Measurements from ENCODE around the gene CUX1. TPM values are rescaled to one million over a fixed set of nuclear protein-coding genes. Genes with fewer than 3 reads are reported as not detected.
"Not testable (repeated sequence)": the region's sequence is repeated elsewhere in the genome, so short reads cannot be mapped to it uniquely, and the experiment has no call there.

Gene CUX1
- total and polyA plus RNA-seq, 2 donors (not counting 1 experiment from before 2014, with no cell fraction given) = 10.8 to 86.5 TPM

GRCh38 chr7:102050864-102051460 is 233.5 kb downstream of the CUX1 start:
- no peaks in the 10 kb centered on the region for H3K27me3 Mint-ChIP-seq
- H3K36me3 ChIP-seq (replicated peaks in 1 of 2; ENCODE audit: control extremely low read depth in 1 of 2, control insufficient read depth in 1 of 2, extremely low read depth in 1 of 2, insufficient read depth in 2 of 2, low read length in 1 of 2) = peaks cover 0 to 2% of the 10 kb centered on the region in 2 experiments
- CTCF ChIA-PET = interaction anchor here (0.7 kb wide), 1 partner anchor 752 kb away, joined by 4 read pairs; no protein-coding TSS in a partner anchor

GRCh38 chr7:102051736-102052135 is 234.3 kb downstream of the CUX1 start:
- not testable (repeated sequence) for H3K36me3 ChIP-seq (replicated peaks in 1 of 2; ENCODE audit: control extremely low read depth in 1 of 2, control insufficient read depth in 1 of 2, extremely low read depth in 1 of 2, insufficient read depth in 2 of 2, low read length in 1 of 2)
- CTCF ChIA-PET = interaction anchor here (0.7 kb wide), 1 partner anchor 753 kb away, joined by 4 read pairs; no protein-coding TSS in a partner anchor
- H3K79me2 ChIP-seq (ENCODE audit: control insufficient read depth, insufficient read depth, low read length) = peaks cover 18% of the 10 kb centered on the region

More at GRCh38 chr7:102050864-102051460, 233.5 kb downstream of the CUX1 start:
- H3K4me1 Mint-ChIP-seq = peaks cover 41% of the 10 kb centered on the region
- ATAC-seq (ENCODE audit: low read depth) = no peak
- DNase-seq = no peak
- Histone ChIP-seq H3K79me2 (ENCODE audit: control insufficient read depth, insufficient read depth, low read length) (peaks cover 26% of the 10 kb centered on the region), H4K20me1 (ENCODE audit: control insufficient read depth, insufficient read depth, low read length, poor library complexity, severe bottlenecking) (peaks cover 18% of the 10 kb centered on the region), H3K9ac (ENCODE audit: low read length) (no peak overlapping the region), H3K27ac (ENCODE audit: low read length in 2 of 2) (no peak overlapping the region), H3K4me1 (ENCODE audit: control insufficient read depth in 2 of 2, insufficient read depth in 2 of 2, low read length in 2 of 2) (peaks cover 0 to 2% of the 10 kb centered on the region in 2 donors), H3K4me2 (replicated peaks; ENCODE audit: low read depth, low read length, poor library complexity, severe bottlenecking) (no peak overlapping the region), H3K27me3 (replicated peaks in 1 of 4; ENCODE audit: control extremely low read depth in 1 of 4, control insufficient read depth in 3 of 4, insufficient read depth in 4 of 4, low read length in 3 of 4) (no peaks in the 10 kb centered on the region), H2AFZ (ENCODE audit: insufficient read depth, low read depth, low read length, poor library complexity, severe bottlenecking) (no peak overlapping the region), H3K9me3 (ENCODE audit: control extremely low read depth in 1 of 3, control insufficient read depth in 2 of 3, insufficient read depth in 1 of 3, low read length in 2 of 3) (peaks cover 2 to 12% (median 4%) of the 10 kb centered on the region in 3 donors), H3K4me3 (ENCODE audit: control extremely low read depth in 1 of 5, extremely low read depth in 1 of 5, insufficient read depth in 1 of 5, low read depth in 2 of 5, low read length in 4 of 5) (no peak overlapping the region)
- TF ChIP-seq EZH2 (IDR thresholded peaks at IDR 0.05; ENCODE audit: borderline replicate concordance, insufficient read depth, low read depth, low read length, poor library complexity, severe bottlenecking) (no peak), CTCF (IDR thresholded peaks at IDR 0.05) (no peak)
- POLR2A ChIA-PET = no interaction called here
- intact Hi-C loops (cut with micrococcal nuclease) = no loop called here
- no peaks in the 10 kb centered on the region for H3K9me3 Mint-ChIP-seq (ENCODE audit: insufficient read depth)
- H3K27ac Mint-ChIP-seq = no peak overlapping the region
- 91% methylated on average over 10 of the region's 13 CpGs for WGBS (ENCODE audit: insufficient coverage)
- H3K4me3 Mint-ChIP-seq = no peak overlapping the region

More at GRCh38 chr7:102051736-102052135, 234.3 kb downstream of the CUX1 start:
- H3K27ac Mint-ChIP-seq; ATAC-seq (ENCODE audit: low read depth); H3K4me2 ChIP-seq (replicated peaks; ENCODE audit: low read depth, low read length, poor library complexity, severe bottlenecking); H3K27me3 Mint-ChIP-seq; H3K9ac ChIP-seq (ENCODE audit: low read length); intact Hi-C loops (cut with micrococcal nuclease); H3K27me3 ChIP-seq (replicated peaks in 1 of 4; ENCODE audit: control extremely low read depth in 1 of 4, control insufficient read depth in 3 of 4, insufficient read depth in 4 of 4, low read length in 3 of 4); H3K9me3 Mint-ChIP-seq (ENCODE audit: insufficient read depth); H2AFZ ChIP-seq (ENCODE audit: insufficient read depth, low read depth, low read length, poor library complexity, severe bottlenecking); H3K4me1 ChIP-seq (ENCODE audit: control insufficient read depth in 2 of 2, insufficient read depth in 2 of 2, low read length in 2 of 2); H3K4me3 ChIP-seq (ENCODE audit: control extremely low read depth in 1 of 5, extremely low read depth in 1 of 5, insufficient read depth in 1 of 5, low read depth in 2 of 5, low read length in 4 of 5); H3K27ac ChIP-seq (ENCODE audit: low read length in 2 of 2); H3K4me3 Mint-ChIP-seq; DNase-seq: not testable (repeated sequence)
- WGBS (ENCODE audit: insufficient coverage) = 90% methylated on average over 5 of the region's 10 CpGs
- Histone ChIP-seq H4K20me1 (ENCODE audit: control insufficient read depth, insufficient read depth, low read length, poor library complexity, severe bottlenecking) (peaks cover 17% of the 10 kb centered on the region), H3K9me3 (ENCODE audit: control extremely low read depth in 1 of 3, control insufficient read depth in 2 of 3, insufficient read depth in 1 of 3, low read length in 2 of 3) (peaks cover 2 to 12% (median 4%) of the 10 kb centered on the region in 3 donors)
- POLR2A ChIA-PET = interaction anchor here (0.7 kb wide), 1 partner anchor 67 kb away, joined by 3 read pairs; no protein-coding TSS in a partner anchor
- peaks cover 38% of the 10 kb centered on the region for H3K4me1 Mint-ChIP-seq
